SK-N-SH treated with all-trans-retinoic acid at 6 μM for 48 hours (cell line): ENCODE data around the gene COL12A1.

Source experiments
- ATAC-seq: fragments of 200-7000 bp; cut with Tn5 transposase; 3 replicates; pipeline ENCODE4 v1.9.1; 2020; ENCODE audit warnings: mild to moderate bottlenecking, moderate library complexity
- ARNTL ChIP-seq: fragments of 450-650 bp; formaldehyde crosslinking; IDR thresholded peaks from 2 replicates; pipeline ENCODE4 v1.5.0; 2020; ENCODE audit warnings: low read depth, mild to moderate bottlenecking, moderate library complexity, borderline replicate concordance
- BACH2 ChIP-seq: fragments of 250-450 bp; sonication (Bioruptor Pico); IDR thresholded peaks from 2 replicates; pipeline ENCODE4 v1.9.0; 2021; ENCODE audit warnings: mild to moderate bottlenecking, borderline replicate concordance
- CREB5 ChIP-seq: fragments of 250-450 bp; sonication (Bioruptor Pico); IDR thresholded peaks from 2 replicates; pipeline ENCODE4 v1.5.1; 2020; ENCODE audit warnings: low read depth, mild to moderate bottlenecking, moderate library complexity
- CSDC2 ChIP-seq: fragments of 250-450 bp; sonication (Bioruptor Pico); IDR thresholded peaks from 2 replicates; pipeline ENCODE4 v1.5.0; 2020; ENCODE audit warnings: mild to moderate bottlenecking, moderate library complexity
- CSRNP3 ChIP-seq: fragments of 250-450 bp; sonication (Bioruptor Pico); IDR thresholded peaks from 2 replicates; pipeline ENCODE4 v1.5.1; 2021; ENCODE audit warnings: mild to moderate bottlenecking, moderate library complexity
- ESRRG ChIP-seq: fragments of 250-450 bp; sonication (Bioruptor Pico); IDR thresholded peaks from 2 replicates; pipeline ENCODE4 v1.6.1; 2021; ENCODE audit warnings: mild to moderate bottlenecking
- GLIS3 ChIP-seq: fragments of 250-450 bp; sonication (Bioruptor Pico); IDR thresholded peaks from 2 replicates; pipeline ENCODE4 v1.5.0; 2020; ENCODE audit warnings: mild to moderate bottlenecking, moderate library complexity
- ISL1 ChIP-seq: fragments of 250-450 bp; sonication (Bioruptor Pico); IDR thresholded peaks from 2 replicates; pipeline ENCODE4 v2.1.2; 2022; ENCODE audit warnings: mild to moderate bottlenecking, moderate library complexity
- PATZ1 ChIP-seq: fragments of 250-450 bp; sonication (Bioruptor Pico); IDR thresholded peaks from 2 replicates; pipeline ENCODE4 v1.8.0; 2020; ENCODE audit warnings: mild to moderate bottlenecking, moderate library complexity, borderline replicate concordance
- POU6F1 ChIP-seq: fragments of 250-450 bp; sonication (Bioruptor Pico); IDR thresholded peaks from 2 replicates; pipeline ENCODE4 v1.8.0; 2021; ENCODE audit warnings: low read depth, mild to moderate bottlenecking, moderate library complexity, borderline replicate concordance
- PPARA ChIP-seq: fragments of 250-450 bp; sonication (Bioruptor Pico); IDR thresholded peaks from 2 replicates; pipeline ENCODE4 v1.5.0; 2020; ENCODE audit warnings: mild to moderate bottlenecking, borderline replicate concordance
- RARB ChIP-seq: fragments of 250-450 bp; sonication (Bioruptor Pico); IDR thresholded peaks from 2 replicates; pipeline ENCODE4 v1.8.0; 2021; ENCODE audit warnings: mild to moderate bottlenecking, moderate library complexity
- TCF4 ChIP-seq: fragments of 250-450 bp; sonication (Bioruptor Pico); IDR thresholded peaks from 2 replicates; pipeline ENCODE4 v1.8.0; 2021; ENCODE audit warnings: mild to moderate bottlenecking, moderate library complexity, borderline replicate concordance
- TOX ChIP-seq: fragments of 250-450 bp; sonication (Bioruptor Pico); IDR thresholded peaks from 2 replicates; pipeline ENCODE4 v1.8.0; 2021; ENCODE audit warnings: mild to moderate bottlenecking, moderate library complexity, borderline replicate concordance
- TSHZ2 ChIP-seq: fragments of 250-450 bp; sonication (Bioruptor Pico); IDR thresholded peaks from 2 replicates; pipeline ENCODE4 v1.5.0; 2020; ENCODE audit warnings: mild to moderate bottlenecking, moderate library complexity
- ZC3H10 ChIP-seq: fragments of 250-450 bp; sonication (Bioruptor Pico); IDR thresholded peaks from 2 replicates; pipeline ENCODE4 v1.5.1; 2021; ENCODE audit warnings: mild to moderate bottlenecking, moderate library complexity
- ZFP3 ChIP-seq: fragments of 250-450 bp; sonication (Bioruptor Pico); IDR thresholded peaks from 2 replicates; pipeline ENCODE4 v1.5.0; 2020; ENCODE audit warnings: mild to moderate bottlenecking, moderate library complexity
- ZFP30 ChIP-seq: fragments of 450-650 bp; formaldehyde crosslinking; IDR thresholded peaks from 2 replicates; pipeline ENCODE4 v1.5.0; 2022; ENCODE audit warnings: mild to moderate bottlenecking, moderate library complexity
- ZNF565 ChIP-seq: fragments of 450-650 bp; formaldehyde crosslinking; conservative IDR thresholded peaks from 2 replicates; pipeline ENCODE4 v1.5.0; 2020; ENCODE audit warnings: low read depth, mild to moderate bottlenecking, moderate library complexity
- ZNF70 ChIP-seq: fragments of 450-650 bp; formaldehyde crosslinking; IDR thresholded peaks from 2 replicates; pipeline ENCODE4 v1.5.0; 2020; ENCODE audit warnings: mild to moderate bottlenecking, moderate library complexity
- ZNF8 ChIP-seq: fragments of 450-650 bp; formaldehyde crosslinking; IDR thresholded peaks from 2 replicates; pipeline ENCODE4 v1.5.0; 2020; ENCODE audit warnings: mild to moderate bottlenecking, moderate library complexity

The COL12A1 gene

GRCh38 chr6:75199889-75200288, 6.0 kb downstream of the COL12A1 start:
- TF ChIP-seq ZNF565 (CRISPR knock-in tag) (no peak), RARB (CRISPR knock-in tag) (no peak), ESRRG (CRISPR knock-in tag) (no peak)
- no peak for ATAC-seq

- TF ChIP-seq RARB (CRISPR knock-in tag): no peak
- no peak for TF ChIP-seq CREB5
- TF ChIP-seq ISL1 (CRISPR knock-in tag): no peak
- TF ChIP-seq BACH2 (CRISPR knock-in tag): no peak
- TF ChIP-seq TCF4 (CRISPR knock-in tag): no peak
- no peak for TF ChIP-seq GLIS3 (CRISPR knock-in tag)
- TF ChIP-seq PATZ1 (CRISPR knock-in tag): no peak
- TF ChIP-seq ZFP3: no peak
- no peak for TF ChIP-seq ZFP30 (CRISPR knock-in tag)
- TF ChIP-seq CSDC2 (CRISPR knock-in tag): no peak
- no peak for TF ChIP-seq TOX
- no peak for TF ChIP-seq TSHZ2 (CRISPR knock-in tag)
- no peak for TF ChIP-seq ZNF70 (CRISPR knock-in tag)
- no peak for TF ChIP-seq ESRRG (CRISPR knock-in tag)
These were observed 9.7 kb downstream of the COL12A1 start for GRCh38 chr6:75196081-75196687.

GRCh38 chr6:75188221-75188925, 17.5 kb downstream of the COL12A1 start:
- TF ChIP-seq ARNTL (CRISPR knock-in tag) (no peak), ZFP30 (CRISPR knock-in tag) (no peak), ZFP3 (no peak), TOX (no peak), ZC3H10 (CRISPR knock-in tag) (no peak), RARB (CRISPR knock-in tag) (no peak), ESRRG (CRISPR knock-in tag) (no peak), ZNF70 (CRISPR knock-in tag) (no peak), ZNF565 (CRISPR knock-in tag) (no peak), CSRNP3 (CRISPR knock-in tag) (no peak), CSDC2 (CRISPR knock-in tag) (no peak), PPARA (no peak), TCF4 (CRISPR knock-in tag) (no peak), BACH2 (CRISPR knock-in tag) (no peak), TSHZ2 (CRISPR knock-in tag) (no peak), POU6F1 (CRISPR knock-in tag) (no peak), ZNF8 (no peak)
- ATAC-seq: no peak

More at GRCh38 chr6:75196081-75196687, 9.7 kb downstream of the COL12A1 start:
- ATAC-seq: no peak
